Panc1 (cell line): ENCODE results near the gene PRKAR2B. TPM values are rescaled to one million over a fixed set of nuclear protein-coding genes. Genes with fewer than 3 reads are reported as not detected.
"Not testable (repeated sequence)": the region's sequence is repeated elsewhere in the genome, so short reads cannot be mapped to it uniquely, and the experiment has no call there.

ENCODE experiments used
- ATAC-seq: fragments of 200-7000 bp; cut with Tn5 transposase; 2 replicates; pipeline ENCODE4 v1.9.1; 2020; ENCODE audit warnings: mild to moderate bottlenecking, moderate library complexity
- BruUV-seq: library from RNA; stranded (reverse); fragments of 400-500 nt; replicated peaks from 2 replicates; lab custom pipeline; 2021; lab: Mats Ljungman, UMichigan
- CTCF ChIA-PET: fragments of 300-600 bp; sonication (Branson Sonifier 250); formaldehyde crosslinking; loops from one replicate; lab custom pipeline; 2022; ENCODE audit warnings: antibody characterized with exemption; lab: Charles Lee
- POLR2A ChIA-PET: fragments of 300-600 bp; sonication (Branson Sonifier 250); formaldehyde crosslinking; loops from one replicate; lab custom pipeline; 2022; ENCODE audit warnings: antibody characterized with exemption; lab: Charles Lee
- DNase-seq: peaks from one replicate; pipeline ENCODE4 v3.0.0-alpha.2; 2010; ENCODE audit warnings: low read depth, low spot score
- H3K27ac ChIP-seq: 2 replicates; pipeline ENCODE4 v1.5.1; 2011; ENCODE audit warnings: mild to moderate bottlenecking, low read length, inconsistent platforms
- H3K27me3 ChIP-seq: fragments of 200-500 bp; sonication (Bioruptor generic); 2 replicates; pipeline ENCODE4 v1.6.0; 2014; ENCODE audit warnings: low read length, inconsistent platforms; ENCODE audit not compliant: control insufficient read depth, insufficient read depth
- H3K36me3 ChIP-seq: fragments of 200-500 bp; sonication (Bioruptor generic); 2 replicates; pipeline ENCODE4 v1.5.1; 2014; ENCODE audit warnings: inconsistent platforms, mild to moderate bottlenecking, low read length, moderate library complexity; ENCODE audit not compliant: control insufficient read depth, insufficient read depth
- H3K4me1 ChIP-seq: 2 replicates; pipeline ENCODE4 v1.5.1; 2011; ENCODE audit warnings: inconsistent platforms, mild to moderate bottlenecking, low read length, moderate library complexity; ENCODE audit not compliant: control insufficient read depth, insufficient read depth
- H3K4me3 ChIP-seq, 2 experiments: 2 replicates each; pipeline ENCODE4 v1.5.1; 2011 to 2012; ENCODE audit warnings: low read depth in 2 of 2, low read length in 2 of 2, mild to moderate bottlenecking in 2 of 2, inconsistent platforms in 1 of 2, moderate library complexity in 1 of 2
- H3K9me3 ChIP-seq: fragments of 200-500 bp; sonication (Bioruptor generic); 2 replicates; pipeline ENCODE4 v1.5.1; 2014; ENCODE audit warnings: low read depth, mild to moderate bottlenecking, inconsistent platforms, low read length, moderate library complexity; ENCODE audit not compliant: control insufficient read depth, insufficient read depth
- POLR2AphosphoS5 ChIP-seq: IDR thresholded peaks from 2 replicates; pipeline ENCODE4 v1.6.1; 2012; ENCODE audit warnings: mild to moderate bottlenecking, low read depth, low read length, moderate library complexity
- SIN3A ChIP-seq: IDR thresholded peaks from 2 replicates; pipeline ENCODE4 v1.6.1; 2012; ENCODE audit warnings: low read depth, mild to moderate bottlenecking, low read length, moderate library complexity, borderline replicate concordance; ENCODE audit not compliant: insufficient read depth
- TCF7L2 ChIP-seq: IDR thresholded peaks from 2 replicates; pipeline ENCODE4 v1.6.1; 2011; ENCODE audit warnings: mild to moderate bottlenecking, low read depth, low read length, inconsistent platforms
- in situ Hi-C: cut with HindIII; loops from 2 replicates; pipeline ENCODE4 v1.10.0; 2016; ENCODE audit warnings: low sequenced_read_pairs, low pct_unique_long_range_greater_than_20kb
- intact Hi-C: fragments of 100-400 bp; cut with micrococcal nuclease; formaldehyde crosslinking; loops from one replicate; pipeline ENCODE4 v1.10.0; 2022; ENCODE audit not compliant: unreplicated experiment
- total RNA-seq: library from RNA; stranded (reverse); gene quantifications from one replicate; pipeline ENCODE4 v1.2.1, GENCODE V29; 2021; ENCODE audit not compliant: unreplicated experiment
- TF ChIP-seq, protein P1 (sequence below): fragments of 450-650 bp; IDR thresholded peaks from 2 replicates; pipeline ENCODE4 v1.5.1; 2017; ENCODE audit warnings: mild to moderate bottlenecking
- TF ChIP-seq, protein P2 (sequence below), 2 experiments: IDR thresholded peaks; 2 replicates each; pipeline ENCODE4 v1.6.1; 2011 to 2012; ENCODE audit warnings: low read depth in 2 of 2, control low read depth in 1 of 2, low read length in 1 of 2, mild to moderate bottlenecking in 1 of 2, moderate library complexity in 1 of 2; ENCODE audit not compliant: insufficient read depth in 1 of 2

PRKAR2B gene
- total RNA-seq, 1 experiment from 2014 or later, result 0.51 TPM

- intact Hi-C loops, result no loop called here
- ChIA-PET CTCF (no interaction called here), POLR2A (no interaction called here)
- Histone ChIP-seq H3K4me1 (no peaks in the 10 kb centered on the region), H3K36me3 (no peaks in the 10 kb centered on the region), H3K27me3 (no peaks in the 10 kb centered on the region; the same call in 1 of the 2 replicates), H3K4me3 (no peak overlapping the region), H3K27ac (no peak overlapping the region), H3K9me3 (no peaks in the 10 kb centered on the region)
- TF ChIP-seq SIN3A (no peak), POLR2AphosphoS5 (no peak), TCF7L2 (no peak)
- TF ChIP-seq, protein P1, sequence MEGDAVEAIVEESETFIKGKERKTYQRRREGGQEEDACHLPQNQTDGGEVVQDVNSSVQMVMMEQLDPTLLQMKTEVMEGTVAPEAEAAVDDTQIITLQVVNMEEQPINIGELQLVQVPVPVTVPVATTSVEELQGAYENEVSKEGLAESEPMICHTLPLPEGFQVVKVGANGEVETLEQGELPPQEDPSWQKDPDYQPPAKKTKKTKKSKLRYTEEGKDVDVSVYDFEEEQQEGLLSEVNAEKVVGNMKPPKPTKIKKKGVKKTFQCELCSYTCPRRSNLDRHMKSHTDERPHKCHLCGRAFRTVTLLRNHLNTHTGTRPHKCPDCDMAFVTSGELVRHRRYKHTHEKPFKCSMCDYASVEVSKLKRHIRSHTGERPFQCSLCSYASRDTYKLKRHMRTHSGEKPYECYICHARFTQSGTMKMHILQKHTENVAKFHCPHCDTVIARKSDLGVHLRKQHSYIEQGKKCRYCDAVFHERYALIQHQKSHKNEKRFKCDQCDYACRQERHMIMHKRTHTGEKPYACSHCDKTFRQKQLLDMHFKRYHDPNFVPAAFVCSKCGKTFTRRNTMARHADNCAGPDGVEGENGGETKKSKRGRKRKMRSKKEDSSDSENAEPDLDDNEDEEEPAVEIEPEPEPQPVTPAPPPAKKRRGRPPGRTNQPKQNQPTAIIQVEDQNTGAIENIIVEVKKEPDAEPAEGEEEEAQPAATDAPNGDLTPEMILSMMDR, result no peak
- TF ChIP-seq, protein P2, sequence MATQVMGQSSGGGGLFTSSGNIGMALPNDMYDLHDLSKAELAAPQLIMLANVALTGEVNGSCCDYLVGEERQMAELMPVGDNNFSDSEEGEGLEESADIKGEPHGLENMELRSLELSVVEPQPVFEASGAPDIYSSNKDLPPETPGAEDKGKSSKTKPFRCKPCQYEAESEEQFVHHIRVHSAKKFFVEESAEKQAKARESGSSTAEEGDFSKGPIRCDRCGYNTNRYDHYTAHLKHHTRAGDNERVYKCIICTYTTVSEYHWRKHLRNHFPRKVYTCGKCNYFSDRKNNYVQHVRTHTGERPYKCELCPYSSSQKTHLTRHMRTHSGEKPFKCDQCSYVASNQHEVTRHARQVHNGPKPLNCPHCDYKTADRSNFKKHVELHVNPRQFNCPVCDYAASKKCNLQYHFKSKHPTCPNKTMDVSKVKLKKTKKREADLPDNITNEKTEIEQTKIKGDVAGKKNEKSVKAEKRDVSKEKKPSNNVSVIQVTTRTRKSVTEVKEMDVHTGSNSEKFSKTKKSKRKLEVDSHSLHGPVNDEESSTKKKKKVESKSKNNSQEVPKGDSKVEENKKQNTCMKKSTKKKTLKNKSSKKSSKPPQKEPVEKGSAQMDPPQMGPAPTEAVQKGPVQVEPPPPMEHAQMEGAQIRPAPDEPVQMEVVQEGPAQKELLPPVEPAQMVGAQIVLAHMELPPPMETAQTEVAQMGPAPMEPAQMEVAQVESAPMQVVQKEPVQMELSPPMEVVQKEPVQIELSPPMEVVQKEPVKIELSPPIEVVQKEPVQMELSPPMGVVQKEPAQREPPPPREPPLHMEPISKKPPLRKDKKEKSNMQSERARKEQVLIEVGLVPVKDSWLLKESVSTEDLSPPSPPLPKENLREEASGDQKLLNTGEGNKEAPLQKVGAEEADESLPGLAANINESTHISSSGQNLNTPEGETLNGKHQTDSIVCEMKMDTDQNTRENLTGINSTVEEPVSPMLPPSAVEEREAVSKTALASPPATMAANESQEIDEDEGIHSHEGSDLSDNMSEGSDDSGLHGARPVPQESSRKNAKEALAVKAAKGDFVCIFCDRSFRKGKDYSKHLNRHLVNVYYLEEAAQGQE (IDR thresholded peaks at IDR 0.05; ENCODE audit: insufficient read depth in 1 of 2, low read depth in 2 of 2, low read length in 1 of 2), result no peak
- in situ Hi-C loops, result no loop called here
- no peak for ATAC-seq
- no TSS peak for BruUV-seq
- no peak for DNase-seq
These were observed 46.0 kb downstream of the PRKAR2B start for GRCh38 chr7:107090457-107090856.

DNA sequence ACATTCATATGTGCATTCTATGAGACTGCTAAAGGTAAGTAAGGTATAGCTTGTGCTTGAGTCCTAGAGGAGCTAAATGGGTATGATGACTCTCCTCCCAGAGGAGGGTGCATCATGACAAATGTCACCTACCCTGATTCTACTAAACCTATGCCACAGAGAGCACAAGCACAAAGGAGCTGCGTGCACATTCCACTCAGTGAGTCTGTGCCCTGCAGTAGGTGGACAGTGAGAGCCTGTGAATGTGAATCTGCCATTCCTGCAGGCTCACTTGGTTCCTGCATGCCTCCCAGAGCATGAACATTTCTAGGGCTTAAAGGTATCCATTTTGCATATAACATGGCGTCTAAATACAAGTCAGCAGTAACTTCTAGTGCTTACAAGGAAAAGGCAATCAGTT lies 46.8 kb downstream of the PRKAR2B start:
- POLR2A ChIA-PET, result no interaction called here
- no peak for DNase-seq

DNA sequence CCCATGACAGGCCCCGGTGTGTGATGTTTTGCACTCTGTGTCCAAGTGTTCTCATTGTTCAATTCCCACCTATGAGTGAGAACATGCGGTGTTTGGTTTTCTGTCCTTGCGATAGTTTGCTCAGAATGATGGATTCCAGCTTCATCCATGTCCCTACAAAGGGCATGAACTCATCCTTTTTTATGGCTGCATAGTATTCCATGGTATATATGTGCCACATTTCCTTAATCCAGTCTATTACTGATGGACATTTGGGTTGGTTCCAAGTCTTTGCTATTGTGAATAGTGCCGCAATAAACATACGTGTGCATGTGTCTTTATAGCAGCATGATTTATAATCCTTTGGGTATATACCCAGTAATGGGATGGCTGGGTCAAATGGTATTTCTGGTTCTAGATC lies 49.2 kb downstream of the PRKAR2B start:
- CTCF ChIA-PET, H3K4me3 ChIP-seq, DNase-seq, H3K27ac ChIP-seq, intact Hi-C loops, H3K4me1 ChIP-seq, H3K36me3 ChIP-seq, H3K27me3 ChIP-seq, H3K9me3 ChIP-seq, ATAC-seq, POLR2A ChIA-PET, BruUV-seq, in situ Hi-C loops: not testable (repeated sequence)

More for the DNA sequence above, 46.8 kb downstream of the PRKAR2B start:
- intact Hi-C loops, result no loop called here
- TF ChIP-seq SIN3A, result no peak
- Histone ChIP-seq H3K36me3 (no peaks in the 10 kb centered on the region), H3K9me3 (no peaks in the 10 kb centered on the region), H3K27ac (no peak overlapping the region), H3K27me3 (no peaks in the 10 kb centered on the region; the same call in 1 of the 2 replicates), H3K4me1 (no peaks in the 10 kb centered on the region), H3K4me3 (no peak overlapping the region)
- no peak for ATAC-seq
- in situ Hi-C loops, result no loop called here
- CTCF ChIA-PET, result no interaction called here
- BruUV-seq, result no TSS peak

DNA sequence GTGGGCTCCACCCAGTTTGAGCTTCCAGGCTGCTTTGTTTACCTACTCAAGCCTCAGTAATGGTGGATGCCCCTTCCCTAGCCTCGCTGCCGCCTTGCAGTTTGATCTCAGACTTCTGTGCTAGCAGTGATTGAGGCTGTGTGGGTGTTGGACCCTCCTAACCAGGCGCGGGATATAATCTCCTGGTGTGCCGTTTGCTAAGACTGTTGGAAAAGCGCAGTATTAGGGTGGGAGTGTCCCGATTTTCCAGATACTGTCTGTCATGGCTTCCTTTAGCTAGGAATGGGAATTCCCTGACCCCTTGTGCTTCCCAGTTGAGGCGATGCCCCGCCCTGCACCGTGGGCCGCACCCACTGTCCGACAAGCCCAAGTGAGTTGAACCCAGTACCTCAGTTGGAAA lies 54.6 kb downstream of the PRKAR2B start:
- in situ Hi-C loops, H3K27me3 ChIP-seq, BruUV-seq, ATAC-seq, DNase-seq, H3K27ac ChIP-seq, POLR2A ChIA-PET, H3K4me1 ChIP-seq, H3K4me3 ChIP-seq, intact Hi-C loops, H3K9me3 ChIP-seq, H3K36me3 ChIP-seq: not testable (repeated sequence)
- CTCF ChIA-PET, result interaction anchor here (0.6 kb wide), 1 partner anchor 235 kb away, joined by 8 read pairs; no protein-coding TSS in a partner anchor
